ENCODE results near the gene SCGB1D2. TPM values are rescaled to one million over a fixed set of nuclear protein-coding genes. Genes with fewer than 3 reads are reported as not detected.
"Not testable (repeated sequence)": the region's sequence is repeated elsewhere in the genome, so short reads cannot be mapped to it uniquely, and the experiment has no call there.

SCGB1D2 gene
- total RNA-seq (ENCODE audit: unreplicated experiment): not detected
- long read RNA-seq: 0 reads

- H3K36me3 Mint-ChIP-seq (ENCODE audit: low read depth, unreplicated experiment): no peaks in the 10 kb centered on the region
- DNase-seq (ENCODE audit: low spot score): no peak
- no peak within 1 kb of the TSS for H3K4me3 Mint-ChIP-seq (ENCODE audit: unreplicated experiment)
- TF ChIP-seq CTCF (IDR thresholded peaks at IDR 0.05; ENCODE audit: unreplicated experiment): no peak
- no peak within 1 kb of the TSS for H3K27ac Mint-ChIP-seq (ENCODE audit: unreplicated experiment)
- peaks cover 5% of the 10 kb centered on the region for H3K27me3 Mint-ChIP-seq (ENCODE audit: unreplicated experiment)
- no peaks in the 10 kb centered on the region for H3K4me1 Mint-ChIP-seq (ENCODE audit: unreplicated experiment)
- H3K9me3 Mint-ChIP-seq (ENCODE audit: unreplicated experiment): no peaks in the 10 kb centered on the region
Measured at GRCh38 chr11:62242021-62242420, at the start of gene SCGB1D2. SCGB1D2 (plus strand) TSS chr11:62242239; CDS start chr11:62242308, 69 bp downstream.

GRCh38 chr11:62193952-62194351 lies 48.1 kb upstream of the SCGB1D2 start:
- no peak for TF ChIP-seq CTCF (IDR thresholded peaks at IDR 0.05; ENCODE audit: unreplicated experiment)
- Mint-ChIP-seq H3K27ac (ENCODE audit: unreplicated experiment) (no peak overlapping the region), H3K36me3 (ENCODE audit: low read depth, unreplicated experiment) (no peaks in the 10 kb centered on the region), H3K4me3 (ENCODE audit: unreplicated experiment) (no peak overlapping the region), H3K4me1 (ENCODE audit: unreplicated experiment) (no peaks in the 10 kb centered on the region), H3K27me3 (ENCODE audit: unreplicated experiment) (no peaks in the 10 kb centered on the region), H3K9me3 (ENCODE audit: unreplicated experiment) (no peaks in the 10 kb centered on the region)
- peak; percentile 39 for DNase-seq (ENCODE audit: low spot score)

GRCh38 chr11:62195010-62195409 lies 47.0 kb upstream of the SCGB1D2 start:
- H3K4me3 Mint-ChIP-seq (ENCODE audit: unreplicated experiment); H3K27ac Mint-ChIP-seq (ENCODE audit: unreplicated experiment); H3K4me1 Mint-ChIP-seq (ENCODE audit: unreplicated experiment); DNase-seq (ENCODE audit: low spot score); H3K27me3 Mint-ChIP-seq (ENCODE audit: unreplicated experiment); H3K9me3 Mint-ChIP-seq (ENCODE audit: unreplicated experiment); H3K36me3 Mint-ChIP-seq (ENCODE audit: low read depth, unreplicated experiment): not testable (repeated sequence)

GRCh38 chr11:62195945-62196344 lies 46.1 kb upstream of the SCGB1D2 start:
- H3K27me3 Mint-ChIP-seq (ENCODE audit: unreplicated experiment): no peaks in the 10 kb centered on the region
- H3K4me1 Mint-ChIP-seq (ENCODE audit: unreplicated experiment): no peaks in the 10 kb centered on the region
- H3K9me3 Mint-ChIP-seq (ENCODE audit: unreplicated experiment): no peaks in the 10 kb centered on the region
- no peak for DNase-seq (ENCODE audit: low spot score)
- no peaks in the 10 kb centered on the region for H3K36me3 Mint-ChIP-seq (ENCODE audit: low read depth, unreplicated experiment)
- TF ChIP-seq CTCF (IDR thresholded peaks at IDR 0.05; ENCODE audit: unreplicated experiment): no peak
- no peak overlapping the region for H3K4me3 Mint-ChIP-seq (ENCODE audit: unreplicated experiment)
- H3K27ac Mint-ChIP-seq (ENCODE audit: unreplicated experiment): no peak overlapping the region

- not testable (repeated sequence) for H3K4me1 Mint-ChIP-seq (ENCODE audit: unreplicated experiment); H3K9me3 Mint-ChIP-seq (ENCODE audit: unreplicated experiment); H3K4me3 Mint-ChIP-seq (ENCODE audit: unreplicated experiment); H3K27me3 Mint-ChIP-seq (ENCODE audit: unreplicated experiment); H3K27ac Mint-ChIP-seq (ENCODE audit: unreplicated experiment); H3K36me3 Mint-ChIP-seq (ENCODE audit: low read depth, unreplicated experiment); DNase-seq (ENCODE audit: low spot score)
Measured at GRCh38 chr11:62197400-62197799, 44.6 kb upstream of the SCGB1D2 start.

GRCh38 chr11:62201376-62201775 lies 40.7 kb upstream of the SCGB1D2 start:
- no peak for DNase-seq (ENCODE audit: low spot score)
- TF ChIP-seq CTCF (IDR thresholded peaks at IDR 0.05; ENCODE audit: unreplicated experiment): no peak
- no peak overlapping the region for H3K27ac Mint-ChIP-seq (ENCODE audit: unreplicated experiment)
- no peaks in the 10 kb centered on the region for H3K36me3 Mint-ChIP-seq (ENCODE audit: low read depth, unreplicated experiment)
- H3K4me3 Mint-ChIP-seq (ENCODE audit: unreplicated experiment): no peak overlapping the region
- peaks cover 2% of the 10 kb centered on the region for H3K4me1 Mint-ChIP-seq (ENCODE audit: unreplicated experiment)
- H3K9me3 Mint-ChIP-seq (ENCODE audit: unreplicated experiment): no peaks in the 10 kb centered on the region
- no peaks in the 10 kb centered on the region for H3K27me3 Mint-ChIP-seq (ENCODE audit: unreplicated experiment)

Measured in endothelial cell (in vitro differentiated cells).